Measurements from ENCODE around the gene RAET1E.
"Not testable (repeated sequence)": the region's sequence is repeated elsewhere in the genome, so short reads cannot be mapped to it uniquely, and the experiment has no call there.

RAET1E gene

DNA sequence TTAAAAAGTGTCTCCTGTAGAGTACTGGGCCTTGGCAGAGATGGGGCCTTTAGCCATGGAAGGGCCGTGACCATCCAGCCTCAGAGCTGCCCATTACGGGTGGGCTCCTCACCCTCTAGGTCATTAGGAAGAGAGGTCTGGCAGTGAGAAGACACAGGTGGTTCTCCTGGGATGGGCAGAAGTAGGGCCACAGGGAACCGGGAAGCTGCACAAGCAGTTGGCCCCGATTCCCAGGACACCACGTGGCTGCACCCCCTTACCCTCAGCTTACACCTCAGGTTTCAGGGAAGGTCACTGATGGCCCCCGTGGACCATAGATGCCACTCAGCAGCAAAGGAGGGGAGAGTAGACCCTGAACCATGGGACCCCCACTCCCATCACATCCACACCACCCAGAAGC lies 23.4 kb upstream of the RAET1E start:
- Histone ChIP-seq H4K8ac (ENCODE audit: low read depth, low read length) (no peak overlapping the region), H3K4me3 (ENCODE audit: low read depth, low read length) (no peak overlapping the region), H2BK5ac (ENCODE audit: low read depth, low read length, poor library complexity) (no peak overlapping the region), H2AK5ac (ENCODE audit: low read length) (no peak overlapping the region), H3K23ac (ENCODE audit: low read length) (no peak overlapping the region), H2AFZ (ENCODE audit: insufficient read depth, low read length, poor library complexity) (no peak overlapping the region), H3K4ac (ENCODE audit: low read depth, low read length) (no peak overlapping the region), H2BK12ac (ENCODE audit: low read length) (no peak overlapping the region), H3K27ac (ENCODE audit: low read depth, low read length) (no peak overlapping the region), H3K9ac (ENCODE audit: low read length) (no peak overlapping the region), H3K79me2 (ENCODE audit: control insufficient read depth, insufficient read depth, low read length, poor library complexity) (peaks cover 4% of the 10 kb centered on the region), H3K4me1 (ENCODE audit: control insufficient read depth in 1 of 2, insufficient read depth in 2 of 2, low read length in 2 of 2) (peaks cover 0 to 12% of the 10 kb centered on the region in 2 experiments), H3K27me3 (ENCODE audit: insufficient read depth, low read length) (peaks cover 46% of the 10 kb centered on the region), H3K4me2 (ENCODE audit: low read length) (no peak overlapping the region), H3K18ac (ENCODE audit: low read length) (no peak overlapping the region), H4K12ac (ENCODE audit: low read depth, low read length) (no peak overlapping the region), H3K14ac (ENCODE audit: low read length) (no peak overlapping the region), H3K36me3 (ENCODE audit: control insufficient read depth in 1 of 2, insufficient read depth in 2 of 2, low read length in 2 of 2) (no peaks in the 10 kb centered on the region), H3K9me3 (ENCODE audit: insufficient read depth, low read depth, low read length) (peaks cover 27% of the 10 kb centered on the region), H2BK120ac (ENCODE audit: insufficient read depth, low read length, poor library complexity) (no peak overlapping the region), H3K79me1 (ENCODE audit: low read length) (no peaks in the 10 kb centered on the region), H4K91ac (ENCODE audit: low read depth, low read length) (no peak overlapping the region)
- no CpG with 5 or more reads among the region's 6 CpGs for WGBS (ENCODE audit: extremely low coverage, insufficient coverage, insufficient read length)
- no peak for DNase-seq

GRCh38 chr6:149919834-149920225 lies 21.9 kb upstream of the RAET1E start:
- Histone ChIP-seq H3K4ac (ENCODE audit: low read depth, low read length) (no peak overlapping the region), H3K9ac (ENCODE audit: low read length) (no peak overlapping the region), H3K27ac (ENCODE audit: low read depth, low read length) (no peak overlapping the region), H3K79me2 (ENCODE audit: control insufficient read depth, insufficient read depth, low read length, poor library complexity) (no peaks in the 10 kb centered on the region), H4K12ac (ENCODE audit: low read depth, low read length) (no peak overlapping the region), H2BK120ac (ENCODE audit: insufficient read depth, low read length, poor library complexity) (no peak overlapping the region), H2AFZ (ENCODE audit: insufficient read depth, low read length, poor library complexity) (no peak overlapping the region), H3K9me3 (ENCODE audit: insufficient read depth, low read depth, low read length) (peaks cover 24% of the 10 kb centered on the region), H4K91ac (ENCODE audit: low read depth, low read length) (no peak overlapping the region), H3K79me1 (ENCODE audit: low read length) (no peaks in the 10 kb centered on the region), H4K8ac (ENCODE audit: low read depth, low read length) (no peak overlapping the region), H3K36me3 (ENCODE audit: control insufficient read depth in 1 of 2, insufficient read depth in 2 of 2, low read length in 2 of 2) (no peaks in the 10 kb centered on the region), H3K18ac (ENCODE audit: low read length) (no peak overlapping the region), H3K27me3 (ENCODE audit: insufficient read depth, low read length) (peaks cover 36% of the 10 kb centered on the region), H3K4me2 (ENCODE audit: low read length) (no peak overlapping the region), H2BK5ac (ENCODE audit: low read depth, low read length, poor library complexity) (no peak overlapping the region), H2BK12ac (ENCODE audit: low read length) (no peak overlapping the region), H3K14ac (ENCODE audit: low read length) (no peak overlapping the region), H2AK5ac (ENCODE audit: low read length) (no peak overlapping the region), H3K4me1 (ENCODE audit: control insufficient read depth in 1 of 2, insufficient read depth in 2 of 2, low read length in 2 of 2) (peaks cover 0 to 5% of the 10 kb centered on the region in 2 experiments), H3K4me3 (ENCODE audit: low read depth, low read length) (no peak overlapping the region), H3K23ac (ENCODE audit: low read length) (no peak overlapping the region)
- WGBS (ENCODE audit: extremely low coverage, insufficient coverage, insufficient read length) = no CpG with 5 or more reads among the region's 4 CpGs
- no peak for DNase-seq

DNA sequence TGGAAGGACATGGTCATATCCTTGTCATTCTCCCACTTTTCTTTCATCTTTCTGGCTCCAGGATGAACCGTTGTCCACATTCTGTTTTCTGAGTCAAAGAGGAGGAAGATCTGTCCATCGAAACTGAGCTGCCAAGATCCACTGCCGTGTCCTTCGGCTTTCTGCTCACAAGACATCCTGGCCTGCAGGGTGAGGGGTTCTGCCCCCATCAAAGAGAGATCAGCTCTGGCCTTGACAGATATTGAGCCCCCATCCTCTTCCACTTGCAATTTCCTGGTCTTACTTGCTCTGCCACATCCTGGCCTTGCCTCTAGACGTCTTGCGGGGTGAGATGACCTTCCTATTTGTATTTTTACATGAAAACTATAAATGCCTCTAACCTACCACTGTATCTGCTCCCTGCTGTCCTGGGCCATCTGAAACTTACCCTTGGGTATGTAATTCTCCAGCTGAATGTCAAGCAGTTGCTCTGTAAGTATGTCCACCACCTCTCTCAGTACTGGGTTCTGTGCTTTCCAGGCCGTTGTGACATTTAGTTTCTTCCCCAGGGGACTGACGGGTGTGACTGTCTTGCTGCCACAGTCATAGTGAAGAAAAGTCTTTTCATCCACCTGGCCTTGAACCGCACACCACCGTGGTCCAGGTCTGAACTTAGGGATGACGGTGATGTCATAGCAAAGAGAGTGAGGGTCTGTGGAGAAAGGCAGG lies 21.4 kb upstream of the RAET1E start:
- not testable (repeated sequence) for H3K79me1 ChIP-seq (ENCODE audit: low read length); H2BK5ac ChIP-seq (ENCODE audit: low read depth, low read length, poor library complexity); H4K8ac ChIP-seq (ENCODE audit: low read depth, low read length); H3K14ac ChIP-seq (ENCODE audit: low read length); H3K79me2 ChIP-seq (ENCODE audit: control insufficient read depth, insufficient read depth, low read length, poor library complexity); H3K4ac ChIP-seq (ENCODE audit: low read depth, low read length); H4K91ac ChIP-seq (ENCODE audit: low read depth, low read length); H3K18ac ChIP-seq (ENCODE audit: low read length); H3K4me2 ChIP-seq (ENCODE audit: low read length); H2AFZ ChIP-seq (ENCODE audit: insufficient read depth, low read length, poor library complexity); H2BK120ac ChIP-seq (ENCODE audit: insufficient read depth, low read length, poor library complexity); H3K36me3 ChIP-seq (ENCODE audit: control insufficient read depth in 1 of 2, insufficient read depth in 2 of 2, low read length in 2 of 2); H3K23ac ChIP-seq (ENCODE audit: low read length); H2AK5ac ChIP-seq (ENCODE audit: low read length); H3K4me1 ChIP-seq (ENCODE audit: control insufficient read depth in 1 of 2, insufficient read depth in 2 of 2, low read length in 2 of 2); DNase-seq; H3K9ac ChIP-seq (ENCODE audit: low read length); H2BK12ac ChIP-seq (ENCODE audit: low read length); H3K4me3 ChIP-seq (ENCODE audit: low read depth, low read length); H4K12ac ChIP-seq (ENCODE audit: low read depth, low read length); H3K27ac ChIP-seq (ENCODE audit: low read depth, low read length)
- H3K27me3 ChIP-seq (ENCODE audit: insufficient read depth, low read length) = peaks cover 34% of the 10 kb centered on the region
- peaks cover 24% of the 10 kb centered on the region for H3K9me3 ChIP-seq (ENCODE audit: insufficient read depth, low read depth, low read length)
- no CpG with 5 or more reads among the region's 11 CpGs for WGBS (ENCODE audit: extremely low coverage, insufficient coverage, insufficient read length)

DNA sequence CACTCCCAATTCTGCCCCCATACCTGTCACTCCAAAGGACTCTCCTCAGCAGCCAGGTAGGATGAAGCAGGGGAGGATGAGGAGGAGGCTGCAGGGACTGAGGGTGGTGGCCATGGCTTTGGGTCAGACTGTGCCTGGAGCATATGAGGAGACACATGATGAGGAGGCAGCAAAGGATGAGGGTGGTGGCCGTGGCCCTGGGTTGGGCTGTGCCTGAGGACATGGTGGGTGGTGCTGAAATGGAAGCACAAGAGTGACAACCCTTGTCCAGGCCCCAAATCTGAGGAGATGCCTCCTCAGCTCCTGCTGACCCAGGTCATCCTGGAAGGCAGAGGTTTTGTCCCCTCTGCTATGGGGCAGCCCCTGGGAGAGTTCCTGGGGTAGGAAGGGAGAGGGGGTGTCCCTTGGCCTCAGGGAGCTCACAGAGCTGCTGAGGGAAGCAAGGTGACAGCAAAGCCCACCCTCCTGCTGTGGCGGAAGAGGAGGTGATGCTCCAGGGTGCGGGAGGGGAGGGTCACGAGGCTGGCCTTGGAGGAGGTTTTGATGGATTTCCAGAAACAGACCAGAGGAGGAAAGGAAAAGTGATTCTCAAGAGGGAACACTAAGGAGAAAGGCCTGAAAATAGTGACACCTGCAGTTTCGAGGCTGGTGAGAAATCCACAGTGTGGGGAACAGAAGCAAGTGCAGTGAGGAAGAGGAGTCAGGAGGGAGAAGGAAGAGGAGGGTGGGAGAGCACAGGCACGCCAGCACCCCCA lies 20.4 kb upstream of the RAET1E start:
- no peaks in the 10 kb centered on the region for H3K79me2 ChIP-seq (ENCODE audit: control insufficient read depth, insufficient read depth, low read length, poor library complexity)
- H3K79me1 ChIP-seq (ENCODE audit: low read length) = no peaks in the 10 kb centered on the region
- H3K27ac ChIP-seq (ENCODE audit: low read depth, low read length) = no peak overlapping the region
- H2BK120ac ChIP-seq (ENCODE audit: insufficient read depth, low read length, poor library complexity) = no peak overlapping the region
- no peak overlapping the region for H2AK5ac ChIP-seq (ENCODE audit: low read length)
- DNase-seq = no peak
- peaks cover 0 to 5% of the 10 kb centered on the region in 2 experiments for H3K4me1 ChIP-seq (ENCODE audit: control insufficient read depth in 1 of 2, insufficient read depth in 2 of 2, low read length in 2 of 2)
- H4K91ac ChIP-seq (ENCODE audit: low read depth, low read length) = no peak overlapping the region
- no peak overlapping the region for H3K18ac ChIP-seq (ENCODE audit: low read length)
- no peaks in the 10 kb centered on the region for H3K36me3 ChIP-seq (ENCODE audit: control insufficient read depth in 1 of 2, insufficient read depth in 2 of 2, low read length in 2 of 2)
- no CpG with 5 or more reads among the region's 6 CpGs for WGBS (ENCODE audit: extremely low coverage, insufficient coverage, insufficient read length)
- peaks cover 26% of the 10 kb centered on the region for H3K27me3 ChIP-seq (ENCODE audit: insufficient read depth, low read length)
- no peak overlapping the region for H2AFZ ChIP-seq (ENCODE audit: insufficient read depth, low read length, poor library complexity)
- no peak overlapping the region for H3K4me3 ChIP-seq (ENCODE audit: low read depth, low read length)
- no peak overlapping the region for H4K8ac ChIP-seq (ENCODE audit: low read depth, low read length)
- no peak overlapping the region for H3K23ac ChIP-seq (ENCODE audit: low read length)
- H3K9ac ChIP-seq (ENCODE audit: low read length) = no peak overlapping the region
- H3K4ac ChIP-seq (ENCODE audit: low read depth, low read length) = no peak overlapping the region
- no peak overlapping the region for H3K4me2 ChIP-seq (ENCODE audit: low read length)
- H3K14ac ChIP-seq (ENCODE audit: low read length) = no peak overlapping the region
- no peak overlapping the region for H4K12ac ChIP-seq (ENCODE audit: low read depth, low read length)
- H2BK12ac ChIP-seq (ENCODE audit: low read length) = no peak overlapping the region
- H3K9me3 ChIP-seq (ENCODE audit: insufficient read depth, low read depth, low read length) = peaks cover 20% of the 10 kb centered on the region
- H2BK5ac ChIP-seq (ENCODE audit: low read depth, low read length, poor library complexity) = no peak overlapping the region

Data from trophoblast cell (in vitro differentiated cells and primary cell).